ENCODE measurements around the gene PABPC1L2A.
"Not testable (repeated sequence)": the region's sequence is repeated elsewhere in the genome, so short reads cannot be mapped to it uniquely, and the experiment has no call there.

Gene PABPC1L2A

DNA sequence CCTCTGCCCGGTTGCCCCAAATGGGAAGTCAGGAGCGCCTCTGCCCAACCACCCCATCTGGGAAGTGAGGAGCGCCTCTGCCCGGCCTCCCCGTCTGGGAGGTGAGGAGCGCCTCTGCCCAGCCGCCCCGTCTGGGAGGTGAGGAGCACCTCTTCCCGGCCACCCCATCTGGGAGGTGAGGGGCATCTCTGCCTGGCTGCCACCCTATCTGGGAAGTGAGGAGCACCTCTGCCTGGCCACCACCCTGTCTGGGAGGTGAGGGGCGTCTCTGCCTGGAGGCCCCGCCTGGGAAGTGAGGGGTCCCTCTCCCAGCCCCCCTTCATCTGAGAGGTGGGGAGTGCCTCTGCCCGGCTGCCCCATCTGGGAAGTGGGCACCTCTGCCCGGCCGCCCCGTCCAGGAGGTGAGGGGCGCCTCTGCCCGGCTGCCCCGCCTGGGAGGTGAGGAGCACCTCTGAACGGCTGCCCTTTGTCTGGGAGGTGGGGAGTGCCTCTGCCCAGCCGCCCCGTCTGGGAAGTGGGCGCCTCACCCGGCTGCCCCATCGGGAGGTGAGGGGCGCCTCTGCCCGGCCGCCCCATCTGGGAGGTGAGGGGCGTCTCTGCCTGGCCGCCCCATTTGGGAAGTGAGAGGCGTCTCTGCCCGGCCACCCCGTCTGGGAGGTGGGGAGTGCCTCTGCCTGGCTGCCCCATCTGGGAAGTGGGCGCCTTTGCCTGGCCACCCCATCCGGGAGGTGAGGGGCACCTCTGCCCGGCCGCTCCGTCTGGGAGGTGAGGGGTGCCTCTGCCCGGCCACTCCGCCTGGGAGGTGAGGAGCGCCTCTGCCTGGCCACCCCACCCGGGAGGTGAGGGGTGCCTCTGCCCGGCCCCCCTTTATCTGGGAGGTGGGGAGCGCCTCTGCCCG lies 10.6 kb downstream of the PABPC1L2A start (continued):
- no peak for TF ChIP-seq TSHZ2 (CRISPR knock-in tag; IDR thresholded peaks at IDR 0.05)

- not testable (repeated sequence) for ATAC-seq
These were observed 11.4 kb downstream of the PABPC1L2A start for GRCh38 chrX:73067761-73068466.

DNA sequence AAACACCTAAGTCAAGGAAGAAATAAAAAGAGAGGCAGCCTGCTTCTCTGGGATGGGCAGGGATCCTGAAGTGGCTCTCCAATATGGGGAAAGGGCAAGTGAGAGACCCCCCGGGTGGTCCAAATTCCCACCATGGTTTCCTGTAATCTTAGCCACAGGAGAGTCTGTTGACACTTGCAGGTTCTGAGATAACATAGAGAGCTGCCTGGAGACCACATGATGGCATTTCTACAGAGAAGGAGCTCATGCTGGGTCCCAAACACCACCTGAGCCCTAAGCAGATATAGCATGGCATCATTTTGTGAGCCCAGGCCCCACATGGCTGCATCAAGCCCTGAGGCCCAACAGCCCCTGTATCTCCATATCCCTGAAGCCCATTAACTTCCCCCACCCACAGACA lies 50.4 kb downstream of the PABPC1L2A start:
- no peak for ATAC-seq

More for the DNA sequence above, 50.4 kb downstream of the PABPC1L2A start:
- TF ChIP-seq TCF4 (CRISPR knock-in tag; IDR thresholded peaks at IDR 0.05; ENCODE audit: borderline replicate concordance) (no peak), BACH2 (CRISPR knock-in tag; IDR thresholded peaks at IDR 0.05; ENCODE audit: borderline replicate concordance) (no peak), TOX (CRISPR knock-in tag; IDR thresholded peaks at IDR 0.05; ENCODE audit: borderline replicate concordance) (no peak), ZNF70 (CRISPR knock-in tag; IDR thresholded peaks at IDR 0.05) (no peak), GLIS3 (CRISPR knock-in tag; IDR thresholded peaks at IDR 0.05) (no peak), ISL1 (CRISPR knock-in tag; IDR thresholded peaks at IDR 0.05) (no peak), ESRRG (CRISPR knock-in tag; IDR thresholded peaks at IDR 0.05) (no peak), OSR1 (CRISPR knock-in tag; IDR thresholded peaks at IDR 0.05) (no peak), CREB5 (CRISPR knock-in tag; IDR thresholded peaks at IDR 0.05; ENCODE audit: low read depth) (no peak), SNAI2 (CRISPR knock-in tag; IDR thresholded peaks at IDR 0.05) (no peak), PPARA (CRISPR knock-in tag; IDR thresholded peaks at IDR 0.05; ENCODE audit: borderline replicate concordance) (no peak)
